HEK293 (cell line): ENCODE data around the gene RIMS4.

ENCODE experiments used
- CTCF ChIA-PET: fragments of 350-600 bp; formaldehyde crosslinking; extraction: SDS; loops from one replicate; lab custom pipeline; 2021; ENCODE audit warnings: antibody characterized with exemption; lab: Yijun Ruan, JAX
- POLR2A ChIA-PET: fragments of 300-600 bp; formaldehyde crosslinking; extraction: SDS; loops from one replicate; lab custom pipeline; 2020; ENCODE audit warnings: antibody characterized with exemption, inconsistent platforms; lab: Yijun Ruan, JAX
- H3K27ac ChIP-seq: fragments of 200-500 bp; sonication (Bioruptor generic); 2 replicates; pipeline ENCODE4 v1.5.1; 2014; ENCODE audit warnings: low read depth, low read length, control low read depth, inconsistent platforms; ENCODE audit errors: extremely low read depth
- H3K36me3 ChIP-seq, 2 experiments: fragments of 200-500 bp in 1 of 2; sonication (Bioruptor generic) in 1 of 2; 1 replicate in 1 of 2; 2 replicates in 1 of 2; pipeline ENCODE4 v1.5.1; 2014 to 2017; ENCODE audit warnings: inconsistent platforms in 2 of 2, low read length in 2 of 2; ENCODE audit not compliant: control insufficient read depth in 2 of 2, insufficient read depth in 1 of 2
- H3K4me1 ChIP-seq: fragments of 200-500 bp; sonication (Bioruptor generic); 2 replicates; pipeline ENCODE4 v1.5.1; 2014; ENCODE audit warnings: mild to moderate bottlenecking, low read length, inconsistent platforms; ENCODE audit not compliant: control insufficient read depth, insufficient read depth
- H3K4me3 ChIP-seq: 2 replicates; pipeline ENCODE4 v1.5.1; 2011; ENCODE audit warnings: low read depth, mild to moderate bottlenecking, control low read depth, low read length, moderate library complexity
- H3K9me3 ChIP-seq: fragments of 200-500 bp; sonication (Bioruptor generic); 2 replicates; pipeline ENCODE4 v1.5.1; 2014; ENCODE audit warnings: low read depth, low read length, inconsistent platforms; ENCODE audit not compliant: control insufficient read depth, insufficient read depth
- BCL11B ChIP-seq: fragments of 450-650 bp; formaldehyde crosslinking; IDR thresholded peaks from 2 replicates; pipeline ENCODE4 v1.5.1; 2016; ENCODE audit warnings: low read depth, missing biosample characterization, missing genetic modification characterization
- FEZF1 ChIP-seq: fragments of 450-650 bp; formaldehyde crosslinking; IDR thresholded peaks from 2 replicates; pipeline ENCODE4 v1.5.1; 2016; ENCODE audit warnings: missing biosample characterization, missing genetic modification characterization
- GFI1B ChIP-seq: fragments of 450-650 bp; formaldehyde crosslinking; IDR thresholded peaks from 2 replicates; pipeline ENCODE4 v1.5.1; 2016; ENCODE audit warnings: missing biosample characterization, missing genetic modification characterization
- GLI4 ChIP-seq: fragments of 450-650 bp; formaldehyde crosslinking; IDR thresholded peaks from 2 replicates; pipeline ENCODE4 v1.5.1; 2016; ENCODE audit warnings: missing biosample characterization, missing genetic modification characterization
- GLIS2 ChIP-seq: fragments of 450-650 bp; formaldehyde crosslinking; IDR thresholded peaks from 2 replicates; pipeline ENCODE4 v1.5.1; 2016; ENCODE audit warnings: missing biosample characterization, missing genetic modification characterization
- PRDM4 ChIP-seq: fragments of 450-650 bp; formaldehyde crosslinking; IDR thresholded peaks from 2 replicates; pipeline ENCODE4 v1.5.1; 2017; ENCODE audit warnings: missing biosample characterization, missing genetic modification characterization
- ZBTB17 ChIP-seq: fragments of 450-650 bp; formaldehyde crosslinking; IDR thresholded peaks from 2 replicates; pipeline ENCODE4 v1.5.1; 2016; ENCODE audit warnings: missing biosample characterization, missing genetic modification characterization
- ZBTB44 ChIP-seq: fragments of 450-650 bp; IDR thresholded peaks from 2 replicates; pipeline ENCODE4 v1.5.1; 2018; ENCODE audit warnings: missing biosample characterization, mild to moderate bottlenecking, missing genetic modification characterization
- ZNF10 ChIP-seq: fragments of 450-650 bp; formaldehyde crosslinking; IDR thresholded peaks from 2 replicates; pipeline ENCODE4 v1.5.1; 2017; ENCODE audit warnings: missing biosample characterization, missing genetic modification characterization
- ZNF112 ChIP-seq: fragments of 450-650 bp; formaldehyde crosslinking; IDR thresholded peaks from 2 replicates; pipeline ENCODE4 v1.5.0; 2017; ENCODE audit warnings: missing biosample characterization, missing genetic modification characterization
- ZNF341 ChIP-seq: fragments of 450-650 bp; formaldehyde crosslinking; IDR thresholded peaks from 2 replicates; pipeline ENCODE4; 2016; ENCODE audit warnings: low read depth, missing biosample characterization, missing genetic modification characterization
- ZNF626 ChIP-seq: fragments of 450-650 bp; sonication (Bioruptor Pico); formaldehyde crosslinking; IDR thresholded peaks from 2 replicates; pipeline ENCODE4 v1.5.1; 2018; ENCODE audit warnings: missing biosample characterization, missing genetic modification characterization, inconsistent platforms
- ZNF677 ChIP-seq: fragments of 450-650 bp; IDR thresholded peaks from 2 replicates; pipeline ENCODE4 v1.5.0; 2018; ENCODE audit warnings: missing biosample characterization, mild to moderate bottlenecking, missing genetic modification characterization, moderate library complexity
- ZNF768 ChIP-seq: fragments of 450-650 bp; formaldehyde crosslinking; IDR thresholded peaks from 2 replicates; pipeline ENCODE4 v1.5.1; 2018; ENCODE audit warnings: missing biosample characterization, mild to moderate bottlenecking, missing genetic modification characterization
- TF ChIP-seq, protein P1 (sequence below): fragments of 450-650 bp; formaldehyde crosslinking; IDR thresholded peaks from 2 replicates; pipeline ENCODE4 v1.5.1; 2016; ENCODE audit warnings: missing biosample characterization, missing genetic modification characterization
- TF ChIP-seq, protein P2 (sequence below): fragments of 450-650 bp; formaldehyde crosslinking; IDR thresholded peaks from 2 replicates; pipeline ENCODE4 v1.5.1; 2016; ENCODE audit warnings: missing biosample characterization, missing genetic modification characterization
- TF ChIP-seq, protein P3 (sequence below): fragments of 450-650 bp; formaldehyde crosslinking; IDR thresholded peaks from 2 replicates; pipeline ENCODE4 v1.5.1; 2016; ENCODE audit warnings: missing biosample characterization, missing genetic modification characterization

The RIMS4 gene

DNA sequence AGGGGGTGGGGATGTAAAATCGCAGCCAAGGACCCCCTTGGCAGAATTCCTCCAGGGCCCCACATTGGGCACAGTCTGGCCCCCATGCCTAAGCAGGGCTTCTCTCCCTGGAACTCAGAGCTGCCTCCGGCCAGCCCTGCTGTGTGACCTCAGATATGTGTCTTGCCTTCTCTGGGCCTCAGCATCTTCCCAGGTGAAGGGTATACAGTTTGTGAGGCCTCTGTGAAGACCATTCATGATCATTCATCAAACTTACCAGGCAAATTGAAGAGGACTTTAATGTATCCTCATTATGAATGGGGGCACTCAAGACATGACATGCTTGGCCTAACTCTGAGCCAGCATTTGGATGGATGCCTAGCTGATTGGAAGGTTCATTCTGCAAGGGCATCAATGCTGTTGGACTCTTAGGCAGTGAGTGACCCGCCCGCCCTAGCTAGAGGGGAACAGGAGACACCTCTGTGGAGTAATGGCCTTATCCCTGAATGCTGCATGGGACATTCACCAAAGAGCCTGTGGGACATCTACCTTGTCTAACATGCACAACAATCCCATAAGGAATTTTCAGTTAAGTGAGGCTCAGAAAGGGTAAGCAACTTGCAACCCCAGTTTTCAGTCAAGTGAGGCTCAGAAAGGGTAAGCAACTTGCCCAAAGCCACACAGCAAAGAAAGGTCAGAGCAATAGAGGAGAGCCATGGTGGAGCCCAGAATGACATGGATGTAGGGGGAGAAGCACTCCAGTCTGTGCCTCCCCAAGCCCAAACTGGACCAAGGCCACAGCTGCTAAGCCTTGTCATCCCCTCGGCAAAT lies 94.6 kb downstream of the RIMS4 start:
- no peak overlapping the region for H3K4me3 ChIP-seq
- H3K36me3 ChIP-seq = peaks cover 0 to 3% of the 10 kb centered on the region in 2 experiments; a peak in 1 of 3 replicates
- no peak overlapping the region for H3K27ac ChIP-seq
- H3K4me1 ChIP-seq = peaks cover 2% of the 10 kb centered on the region
- no peaks in the 10 kb centered on the region for H3K9me3 ChIP-seq
- no peak for TF ChIP-seq GLI4 (tag by site-specific recombination)
- TF ChIP-seq BCL11B (tag by site-specific recombination) = no peak
- TF ChIP-seq, protein P1, sequence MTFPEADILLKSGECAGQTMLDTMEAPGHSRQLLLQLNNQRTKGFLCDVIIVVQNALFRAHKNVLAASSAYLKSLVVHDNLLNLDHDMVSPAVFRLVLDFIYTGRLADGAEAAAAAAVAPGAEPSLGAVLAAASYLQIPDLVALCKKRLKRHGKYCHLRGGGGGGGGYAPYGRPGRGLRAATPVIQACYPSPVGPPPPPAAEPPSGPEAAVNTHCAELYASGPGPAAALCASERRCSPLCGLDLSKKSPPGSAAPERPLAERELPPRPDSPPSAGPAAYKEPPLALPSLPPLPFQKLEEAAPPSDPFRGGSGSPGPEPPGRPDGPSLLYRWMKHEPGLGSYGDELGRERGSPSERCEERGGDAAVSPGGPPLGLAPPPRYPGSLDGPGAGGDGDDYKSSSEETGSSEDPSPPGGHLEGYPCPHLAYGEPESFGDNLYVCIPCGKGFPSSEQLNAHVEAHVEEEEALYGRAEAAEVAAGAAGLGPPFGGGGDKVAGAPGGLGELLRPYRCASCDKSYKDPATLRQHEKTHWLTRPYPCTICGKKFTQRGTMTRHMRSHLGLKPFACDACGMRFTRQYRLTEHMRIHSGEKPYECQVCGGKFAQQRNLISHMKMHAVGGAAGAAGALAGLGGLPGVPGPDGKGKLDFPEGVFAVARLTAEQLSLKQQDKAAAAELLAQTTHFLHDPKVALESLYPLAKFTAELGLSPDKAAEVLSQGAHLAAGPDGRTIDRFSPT (tag by site-specific recombination) = no peak
- no peak for TF ChIP-seq PRDM4 (tag by site-specific recombination)
- TF ChIP-seq, protein P2, sequence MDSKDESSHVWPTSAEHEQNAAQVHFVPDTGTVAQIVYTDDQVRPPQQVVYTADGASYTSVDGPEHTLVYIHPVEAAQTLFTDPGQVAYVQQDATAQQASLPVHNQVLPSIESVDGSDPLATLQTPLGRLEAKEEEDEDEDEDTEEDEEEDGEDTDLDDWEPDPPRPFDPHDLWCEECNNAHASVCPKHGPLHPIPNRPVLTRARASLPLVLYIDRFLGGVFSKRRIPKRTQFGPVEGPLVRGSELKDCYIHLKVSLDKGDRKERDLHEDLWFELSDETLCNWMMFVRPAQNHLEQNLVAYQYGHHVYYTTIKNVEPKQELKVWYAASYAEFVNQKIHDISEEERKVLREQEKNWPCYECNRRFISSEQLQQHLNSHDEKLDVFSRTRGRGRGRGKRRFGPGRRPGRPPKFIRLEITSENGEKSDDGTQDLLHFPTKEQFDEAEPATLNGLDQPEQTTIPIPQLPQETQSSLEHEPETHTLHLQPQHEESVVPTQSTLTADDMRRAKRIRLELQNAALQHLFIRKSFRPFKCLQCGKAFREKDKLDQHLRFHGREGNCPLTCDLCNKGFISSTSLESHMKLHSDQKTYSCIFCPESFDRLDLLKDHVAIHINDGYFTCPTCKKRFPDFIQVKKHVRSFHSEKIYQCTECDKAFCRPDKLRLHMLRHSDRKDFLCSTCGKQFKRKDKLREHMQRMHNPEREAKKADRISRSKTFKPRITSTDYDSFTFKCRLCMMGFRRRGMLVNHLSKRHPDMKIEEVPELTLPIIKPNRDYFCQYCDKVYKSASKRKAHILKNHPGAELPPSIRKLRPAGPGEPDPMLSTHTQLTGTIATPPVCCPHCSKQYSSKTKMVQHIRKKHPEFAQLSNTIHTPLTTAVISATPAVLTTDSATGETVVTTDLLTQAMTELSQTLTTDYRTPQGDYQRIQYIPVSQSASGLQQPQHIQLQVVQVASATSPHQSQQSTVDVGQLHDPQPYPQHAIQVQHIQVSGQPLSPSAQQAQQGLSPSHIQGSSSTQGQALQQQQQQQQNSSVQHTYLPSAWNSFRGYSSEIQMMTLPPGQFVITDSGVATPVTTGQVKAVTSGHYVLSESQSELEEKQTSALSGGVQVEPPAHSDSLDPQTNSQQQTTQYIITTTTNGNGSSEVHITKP (tag by site-specific recombination) = 0 out of 2 replicates have a peak, but pooled peaks have one; percentile 19
- TF ChIP-seq ZNF626 (tag by site-specific recombination) = no peak
- TF ChIP-seq ZNF341 (tag by site-specific recombination) = no peak
- no peak for TF ChIP-seq ZNF112 (tag by site-specific recombination)
- TF ChIP-seq GLIS2 (tag by site-specific recombination) = no peak
- no peak for TF ChIP-seq FEZF1 (tag by site-specific recombination)
- peak; percentile 79 for TF ChIP-seq ZNF768 (tag by site-specific recombination)
- CTCF ChIA-PET = interaction anchor here (0.7 to 1.2 kb wide), 6 partner anchors 8 to 32 kb away, joined by 3 to 5 read pairs (median 3); no protein-coding TSS in a partner anchor
- POLR2A ChIA-PET = interaction anchor here (1.2 kb wide), 2 partner anchors 16 to 24 kb away, joined by 3 to 5 read pairs; no protein-coding TSS in a partner anchor

- no peaks in the 10 kb centered on the region for H3K9me3 ChIP-seq
- no peaks in the 10 kb centered on the region for H3K4me1 ChIP-seq
- POLR2A ChIA-PET = interaction anchor here (1.2 kb wide), 2 partner anchors 17 to 23 kb away, joined by 3 to 5 read pairs; no protein-coding TSS in a partner anchor
- H3K27ac ChIP-seq = no peak within 1 kb of the TSS
- H3K36me3 ChIP-seq = peaks cover 0 to 3% of the 10 kb centered on the region in 2 experiments; a peak in 1 of 3 replicates
- H3K4me3 ChIP-seq = no peak within 1 kb of the TSS
- CTCF ChIA-PET = interaction anchor here (0.7 to 1.4 kb wide), 8 partner anchors 9 to 35 kb away, joined by 3 to 5 read pairs (median 3); no protein-coding TSS in a partner anchor
- TF ChIP-seq ZNF10 (tag by site-specific recombination) (no peak), GFI1B (tag by site-specific recombination) (no peak), ZBTB17 (tag by site-specific recombination) (peak; percentile 81), GLIS2 (tag by site-specific recombination) (peak; percentile 56; the same call in 1 of the 2 replicates), ZBTB44 (no peak), ZNF677 (tag by site-specific recombination) (no peak)
- TF ChIP-seq, protein P3, sequence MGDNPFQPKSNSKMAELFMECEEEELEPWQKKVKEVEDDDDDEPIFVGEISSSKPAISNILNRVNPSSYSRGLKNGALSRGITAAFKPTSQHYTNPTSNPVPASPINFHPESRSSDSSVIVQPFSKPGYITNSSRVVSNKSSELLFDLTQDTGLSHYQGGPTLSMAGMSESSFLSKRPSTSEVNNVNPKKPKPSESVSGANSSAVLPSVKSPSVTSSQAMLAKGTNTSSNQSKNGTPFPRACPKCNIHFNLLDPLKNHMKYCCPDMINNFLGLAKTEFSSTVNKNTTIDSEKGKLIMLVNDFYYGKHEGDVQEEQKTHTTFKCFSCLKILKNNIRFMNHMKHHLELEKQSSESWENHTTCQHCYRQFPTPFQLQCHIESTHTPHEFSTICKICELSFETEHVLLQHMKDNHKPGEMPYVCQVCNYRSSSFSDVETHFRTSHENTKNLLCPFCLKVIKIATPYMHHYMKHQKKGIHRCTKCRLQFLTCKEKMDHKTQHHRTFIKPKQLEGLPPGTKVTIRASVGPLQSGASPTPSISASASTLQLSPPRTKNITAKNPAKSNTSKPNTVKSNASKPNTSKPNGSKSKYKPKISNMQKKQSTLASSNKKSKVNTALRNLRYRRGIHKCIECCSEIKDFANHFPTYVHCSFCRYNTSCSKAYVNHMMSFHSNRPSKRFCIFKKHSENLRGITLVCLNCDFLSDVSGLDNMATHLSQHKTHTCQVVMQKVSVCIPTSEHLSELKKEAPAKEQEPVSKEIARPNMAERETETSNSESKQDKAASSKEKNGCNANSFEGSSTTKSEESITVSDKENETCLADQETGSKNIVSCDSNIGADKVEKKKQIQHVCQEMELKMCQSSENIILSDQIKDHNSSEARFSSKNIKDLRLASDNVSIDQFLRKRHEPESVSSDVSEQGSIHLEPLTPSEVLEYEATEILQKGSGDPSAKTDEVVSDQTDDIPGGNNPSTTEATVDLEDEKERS (tag by site-specific recombination) = no peak
Measured at GRCh38 chr20:44714701-44715498, 95.4 kb downstream of the RIMS4 start, which contains the start of gene CCN5. Gene CCN5 (plus strand): TSS chr20:44715369. CDS start chr20:44715391, 22 bp downstream.
